DMS153 treated with DMSO at 0.1 percent for 48 hours (cell line): Measurements from ENCODE around the gene FZD8.
A peak's percentile ranks its signal among the peaks of the same experiment; 100 is the strongest.

Experiments
- DNase-seq: peaks from one replicate; lab custom pipeline; 2025; ENCODE audit not compliant: unreplicated experiment; lab: John Stamatoyannopoulos, UW

The FZD8 gene

DNA sequence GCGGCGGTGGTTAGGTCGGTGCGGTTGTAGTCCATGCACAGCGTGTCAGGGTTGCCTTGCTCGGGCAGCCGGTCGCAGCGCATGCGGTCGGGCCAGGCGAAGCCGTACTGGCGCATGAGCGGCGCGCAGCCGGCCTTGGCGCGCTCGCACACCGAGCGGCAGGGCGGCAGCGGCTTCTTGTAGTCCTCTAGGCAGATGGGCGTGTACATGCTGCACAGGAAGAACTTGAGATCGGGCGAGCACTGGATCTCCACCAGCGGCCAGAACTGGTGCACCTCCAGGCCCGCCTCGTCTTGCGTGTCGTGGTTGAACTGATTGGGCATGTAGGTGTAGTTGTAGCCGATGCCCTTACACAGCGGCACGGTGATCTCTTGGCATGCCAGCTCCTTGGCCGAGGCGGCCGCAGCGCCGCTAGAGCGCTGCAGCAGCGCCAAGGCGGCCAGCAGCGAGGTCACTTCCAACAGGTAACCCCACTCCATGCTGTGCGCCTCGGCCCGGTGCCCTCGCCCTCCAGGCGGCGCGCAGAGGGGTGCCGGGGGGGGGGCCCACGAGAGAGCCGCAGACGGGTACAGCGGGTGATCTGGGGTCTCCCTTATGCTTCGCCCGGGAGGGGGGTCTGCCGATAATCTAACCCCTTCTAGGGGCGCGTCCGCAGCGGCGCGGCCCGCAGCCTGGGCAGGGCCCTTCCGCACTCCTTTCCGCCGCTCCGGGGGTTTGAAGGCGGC lies 983 bp downstream of the FZD8 start:
- DNase-seq, result peak; percentile 17

DNA sequence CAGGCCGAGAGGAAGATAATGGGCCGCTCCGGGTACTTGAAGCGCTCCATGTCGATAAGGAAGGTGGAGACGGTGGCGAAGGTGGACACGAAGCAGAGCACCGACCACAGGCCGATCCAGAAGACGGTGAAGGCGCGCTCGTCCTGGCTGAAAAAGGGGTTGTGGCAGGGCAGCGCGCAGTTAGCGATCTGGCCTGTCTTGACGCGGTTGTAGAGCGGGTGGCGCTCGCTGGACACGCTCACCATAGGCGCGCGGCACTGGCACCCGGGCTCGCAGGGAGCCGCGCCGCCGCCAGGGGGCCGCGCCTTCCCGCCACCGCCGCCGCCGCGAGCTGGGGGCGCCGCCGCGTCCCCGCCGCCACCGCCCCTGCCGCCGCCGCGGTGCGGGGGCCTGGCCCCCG lies 1.6 kb downstream of the FZD8 start:
- DNase-seq, result no peak

DNA sequence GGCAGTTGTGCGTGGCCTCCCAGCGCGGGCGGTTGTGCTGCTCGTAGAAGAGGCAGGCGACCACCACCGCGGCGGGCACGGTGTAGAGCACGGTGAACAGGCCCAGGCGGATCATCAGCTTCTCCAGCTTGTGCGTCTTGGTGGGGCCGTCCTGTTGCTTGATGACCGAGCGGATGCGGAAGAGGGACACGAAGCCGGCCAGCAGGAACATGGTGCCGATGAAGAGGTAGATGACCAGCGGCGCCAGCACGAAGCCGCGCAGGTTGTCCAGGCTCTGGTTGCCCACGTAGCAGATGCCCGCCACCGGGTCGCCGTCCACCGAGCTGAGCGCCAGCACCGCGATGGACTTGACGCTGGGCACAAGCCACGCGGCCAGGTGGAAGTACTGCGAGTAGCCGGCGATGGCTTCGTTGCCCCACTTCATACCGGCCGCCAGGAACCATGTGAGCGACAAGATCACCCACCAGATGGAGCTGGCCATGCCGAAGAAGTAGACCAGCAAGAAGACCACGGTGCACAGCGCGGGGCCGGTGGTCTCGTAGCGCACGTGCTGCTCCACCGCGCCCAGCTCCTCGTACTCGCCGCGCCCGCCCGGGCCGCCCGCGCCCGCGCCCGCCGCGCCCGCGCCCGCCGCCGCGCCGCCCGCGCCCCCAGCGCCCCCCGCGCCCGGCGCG lies 2.2 kb downstream of the FZD8 start:
- no peak for DNase-seq

DNA sequence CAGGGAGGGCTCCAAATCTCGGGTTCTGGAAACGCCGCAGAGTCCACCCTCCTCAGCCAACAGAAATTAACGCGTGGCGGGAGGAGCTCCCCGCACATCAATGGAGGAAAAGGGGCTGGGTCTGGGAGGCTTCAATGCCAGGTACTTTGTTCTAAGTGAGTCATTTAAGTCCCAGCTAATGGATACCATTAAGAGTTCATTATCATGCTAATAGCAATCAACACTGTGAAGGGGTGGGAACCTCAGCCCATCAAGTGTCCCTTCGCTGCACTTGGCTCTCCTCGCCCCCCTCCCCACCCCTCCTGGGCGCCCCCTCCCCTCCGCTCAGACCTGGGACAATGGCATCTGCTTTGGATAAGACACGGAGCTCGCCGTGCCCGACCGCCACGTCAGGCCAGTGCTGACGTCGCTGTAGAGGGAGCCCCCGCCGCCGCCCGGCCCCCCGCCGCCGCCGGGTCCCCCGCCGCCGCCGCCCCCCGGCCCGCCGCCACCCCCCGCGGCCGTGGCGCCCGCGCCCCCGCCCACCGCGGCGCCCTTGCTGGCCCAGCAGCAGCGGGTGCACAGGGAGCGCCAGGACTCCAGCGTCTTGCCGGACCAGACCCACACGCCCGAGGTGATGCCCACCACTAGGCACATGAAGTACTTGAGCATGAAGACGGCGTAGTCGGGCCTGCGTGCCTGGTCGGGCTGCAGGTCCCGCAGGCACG lies 2.9 kb downstream of the FZD8 start:
- no peak for DNase-seq

DNA sequence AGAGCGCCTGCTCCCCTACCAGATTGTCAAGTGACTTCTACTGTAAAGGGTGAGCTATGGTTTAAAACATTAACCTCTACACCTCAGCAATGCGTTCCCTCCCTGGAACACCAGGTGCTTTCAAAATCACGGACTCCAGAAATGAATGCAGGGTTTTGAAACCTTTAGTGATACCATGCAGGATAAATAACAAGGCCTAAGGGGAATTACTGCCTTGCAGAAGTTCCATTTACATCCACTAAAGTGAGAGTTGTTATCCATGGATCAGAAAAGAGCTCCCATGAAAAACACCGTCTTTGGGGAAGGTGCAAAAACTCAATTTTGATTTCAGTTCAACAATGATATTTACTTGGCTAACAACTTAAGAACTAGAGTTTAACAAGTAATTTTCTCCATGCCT lies 4.0 kb downstream of the FZD8 start:
- DNase-seq, result no peak

DNA sequence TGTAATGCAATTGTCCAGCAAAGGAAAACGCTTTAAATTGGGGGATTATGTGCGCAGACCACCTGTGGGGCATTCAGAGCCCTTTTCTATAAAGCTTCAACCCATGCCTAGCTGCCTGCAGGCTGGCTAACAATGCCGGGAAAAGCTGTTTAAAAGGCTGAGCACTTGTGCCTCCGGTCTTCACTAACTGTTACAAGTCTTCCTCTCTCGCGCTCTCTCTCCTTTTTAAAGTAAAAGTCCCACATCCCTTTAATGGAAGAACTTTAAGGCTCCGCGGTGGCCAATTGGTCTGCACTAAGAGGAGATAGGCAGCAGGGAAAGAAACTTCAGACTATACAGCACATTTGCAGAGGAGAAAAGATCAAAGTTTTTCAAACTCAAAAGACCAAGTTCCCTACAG lies 4.6 kb downstream of the FZD8 start:
- DNase-seq, result no peak

DNA sequence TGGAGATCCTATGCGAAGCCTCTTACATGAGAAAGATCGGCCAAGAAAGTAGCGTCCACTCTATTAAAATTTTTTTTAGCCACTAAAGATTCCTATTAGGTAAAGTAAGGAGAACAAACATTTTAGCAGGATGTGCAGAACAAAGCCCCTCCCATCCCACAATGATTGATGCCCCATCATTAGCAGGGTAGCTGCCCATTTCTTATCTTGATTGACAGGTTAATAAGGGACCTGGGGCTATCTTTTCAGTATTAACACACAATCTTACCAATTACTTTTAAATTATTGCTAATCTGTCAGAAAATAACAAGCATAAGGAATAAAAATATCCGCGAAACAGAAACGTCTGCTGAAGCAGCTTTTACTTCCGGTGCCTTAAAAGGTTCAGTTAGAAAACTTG lies 5.1 kb downstream of the FZD8 start:
- DNase-seq, result no peak

DNA sequence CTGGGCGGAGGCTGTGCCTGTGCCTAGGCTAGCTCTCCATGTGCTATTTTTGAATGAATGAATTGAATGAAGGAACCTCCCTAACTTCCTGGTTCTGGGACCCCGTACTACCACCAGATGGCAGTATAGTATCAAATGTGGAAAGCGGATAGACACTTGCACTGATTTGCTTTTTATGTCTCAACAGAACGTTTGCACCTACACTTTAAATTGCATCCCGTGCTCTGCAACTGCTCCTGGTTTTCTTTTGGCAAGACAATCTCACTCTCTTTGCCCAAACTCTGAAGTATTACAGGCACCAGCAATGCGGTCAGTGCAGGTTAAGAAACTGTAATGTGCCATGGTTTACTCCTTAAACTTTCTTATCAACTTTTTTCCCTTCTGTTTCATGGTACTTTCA lies 6.5 kb downstream of the FZD8 start:
- DNase-seq, result peak; percentile 8

DNA sequence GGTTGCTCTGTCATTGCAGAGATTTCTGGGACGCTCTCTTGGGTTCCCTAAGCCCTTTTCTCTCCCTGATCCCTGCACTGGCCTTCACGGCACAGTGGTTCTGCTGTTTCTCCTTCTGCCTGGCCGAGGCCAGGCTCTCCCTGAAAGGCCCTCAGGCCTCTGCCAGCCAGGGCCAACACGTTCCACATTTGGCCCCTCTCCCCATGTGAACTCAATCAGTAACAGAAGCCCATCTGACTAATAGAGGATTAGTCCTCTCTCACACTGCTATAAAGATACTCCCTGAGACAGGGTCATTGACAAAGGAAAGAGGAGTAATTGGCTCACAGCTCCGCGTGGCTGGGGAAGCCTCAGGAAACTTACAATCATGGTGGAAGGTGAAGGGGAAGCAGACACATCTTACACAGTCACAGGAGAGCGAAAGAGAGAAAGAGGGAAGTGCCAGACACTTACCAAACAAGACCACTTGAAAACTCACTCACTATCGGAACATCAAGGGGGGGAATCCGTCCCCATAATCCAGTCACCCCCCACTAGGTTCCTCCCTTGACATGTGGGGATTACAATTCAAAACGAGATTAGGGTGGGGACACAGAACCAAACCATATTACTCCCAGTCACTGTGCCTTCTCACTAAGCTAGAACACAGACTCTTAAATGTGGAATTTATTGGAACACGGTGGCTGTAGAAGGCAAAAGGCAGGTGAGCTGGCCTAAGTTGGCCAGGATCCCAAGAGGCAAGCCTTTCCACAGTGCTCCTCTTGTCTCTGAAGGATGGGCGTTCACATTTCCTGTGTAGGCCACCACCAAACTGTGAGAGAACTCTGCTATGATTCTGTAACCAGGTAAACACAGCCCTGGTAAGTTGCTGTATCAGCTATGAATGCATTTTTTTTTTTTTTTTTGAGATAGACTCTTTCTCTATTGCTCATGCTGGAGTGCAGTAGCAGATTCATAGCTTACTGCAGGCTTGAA lies 8.8 kb downstream of the FZD8 start:
- DNase-seq, result no peak

DNA sequence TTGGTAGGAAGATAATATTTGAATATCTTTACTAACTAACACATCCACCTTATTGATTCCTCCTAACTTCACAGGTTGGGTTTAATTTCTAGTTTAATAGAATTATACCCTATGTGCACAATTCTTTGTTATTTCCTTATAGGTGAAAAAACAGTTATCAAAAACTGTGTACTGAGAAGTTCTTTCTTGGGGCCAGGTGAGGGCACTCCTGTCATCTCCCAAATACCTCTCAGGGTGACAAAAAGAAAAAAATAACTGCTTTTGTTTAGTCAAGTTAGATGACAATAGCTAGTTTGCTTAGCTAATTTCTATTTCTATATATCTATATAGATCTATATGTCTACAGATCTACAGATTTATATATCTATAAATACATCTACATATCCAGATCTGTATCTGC lies 10.1 kb downstream of the FZD8 start:
- DNase-seq, result no peak

DNA sequence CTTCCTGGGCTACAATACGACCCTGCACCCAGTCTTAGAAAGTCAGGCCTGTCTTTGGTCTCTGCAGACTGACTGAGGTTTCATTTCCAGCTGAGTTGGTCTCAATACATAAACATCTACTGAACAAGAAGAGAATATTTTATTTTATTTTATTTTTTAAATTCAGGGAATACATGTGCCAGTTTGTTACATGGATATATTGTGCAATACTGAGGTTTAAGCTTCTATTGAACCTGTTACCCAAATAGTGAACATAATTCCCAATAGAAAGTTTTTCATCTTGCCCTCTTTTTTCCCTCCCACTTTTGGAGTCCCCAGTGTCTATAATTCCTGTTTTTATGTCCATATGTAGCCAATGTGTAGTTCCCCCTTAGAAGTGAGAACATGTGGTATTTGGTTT lies 10.7 kb downstream of the FZD8 start:
- DNase-seq, result no peak

DNA sequence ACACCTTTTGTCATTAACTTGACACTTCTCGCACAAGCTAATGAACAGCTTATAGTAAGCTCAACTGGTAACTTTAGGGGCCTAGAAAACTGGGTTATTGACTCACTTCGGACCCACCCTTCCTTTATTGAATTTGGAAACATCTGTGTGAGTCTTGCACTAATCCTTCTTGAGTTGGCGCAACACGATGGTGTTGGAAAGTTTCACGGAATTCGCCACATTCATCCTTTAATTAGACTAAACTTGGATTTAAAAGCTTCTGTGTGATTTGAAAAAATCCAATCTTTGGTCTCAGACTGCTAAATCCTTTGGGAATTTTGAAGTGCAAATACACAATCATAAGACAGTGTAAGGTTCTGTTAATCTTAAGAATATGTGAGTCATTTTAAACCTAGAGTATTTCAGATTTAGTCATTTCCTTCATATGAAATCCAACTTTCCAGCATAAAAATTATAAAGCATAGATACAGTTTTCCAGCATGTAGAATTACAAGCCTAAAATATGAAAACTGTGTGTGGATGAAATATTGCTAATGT lies 15.1 kb downstream of the FZD8 start:
- no peak for DNase-seq

DNA sequence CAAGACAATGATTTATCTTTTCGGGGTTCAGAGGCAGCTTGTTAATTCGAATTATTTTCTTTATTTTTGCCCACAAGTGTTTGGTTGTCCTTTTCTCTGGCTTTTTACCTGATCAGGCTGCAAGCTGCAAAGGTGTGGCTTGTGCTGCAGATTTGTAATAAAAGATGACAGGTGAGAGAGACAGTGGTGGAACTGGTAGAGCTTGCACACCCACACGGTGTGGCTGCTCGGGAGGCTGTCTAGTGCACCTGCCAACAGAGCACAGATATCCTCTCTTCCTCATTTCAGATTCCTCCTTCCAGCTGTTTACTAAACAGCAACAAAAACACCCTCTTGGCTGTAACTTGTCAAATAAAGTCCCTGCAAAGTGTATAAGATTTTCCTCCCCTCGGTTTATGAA lies 27.8 kb downstream of the FZD8 start:
- DNase-seq, result no peak

DNA sequence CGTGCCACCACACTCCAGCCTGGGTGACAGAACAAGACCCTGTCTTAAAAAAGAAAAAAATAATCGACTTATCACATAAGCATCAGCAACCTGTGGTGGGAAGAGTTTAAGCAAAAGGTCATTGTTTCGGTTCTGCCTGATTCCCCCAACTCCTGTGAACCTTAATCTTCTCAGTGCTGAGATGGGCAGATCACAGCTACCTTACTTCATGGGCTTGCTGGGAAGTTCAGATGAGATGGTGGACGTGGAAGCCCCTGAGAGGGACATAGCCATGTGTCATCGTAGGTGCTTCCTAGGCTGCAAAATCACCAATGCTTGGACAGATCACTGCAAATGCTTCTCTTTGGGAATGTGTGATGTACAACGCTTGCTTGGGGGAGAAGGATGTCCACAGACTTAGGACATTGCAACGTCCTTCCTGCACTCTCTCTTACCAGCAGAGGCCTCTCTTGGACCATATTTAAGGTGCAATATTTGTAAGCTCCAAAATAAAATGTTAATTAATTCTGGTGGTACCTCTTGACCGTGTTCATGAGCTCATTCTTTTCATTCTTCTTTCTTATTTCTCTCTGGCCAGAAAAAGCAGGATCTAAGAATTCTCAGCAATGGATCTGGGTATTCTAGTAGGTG lies 28.4 kb downstream of the FZD8 start:
- DNase-seq, result no peak

DNA sequence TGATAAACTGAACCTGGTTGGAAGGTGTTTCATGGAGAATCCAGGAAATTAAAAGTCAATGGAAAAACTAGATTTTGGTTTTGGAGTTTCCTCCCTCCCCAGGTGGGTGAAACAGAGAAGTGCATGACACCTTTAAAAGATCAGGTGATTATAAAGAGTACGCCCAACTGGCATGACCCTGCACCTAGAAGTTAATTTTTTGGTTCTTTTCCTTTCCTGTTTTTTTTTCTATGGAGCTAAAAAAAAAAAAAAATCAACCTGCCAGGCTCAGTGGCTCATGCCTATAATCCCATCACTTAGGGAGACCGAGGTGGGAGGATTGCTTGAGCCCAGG lies 29.0 kb downstream of the FZD8 start:
- no peak for DNase-seq

DNA sequence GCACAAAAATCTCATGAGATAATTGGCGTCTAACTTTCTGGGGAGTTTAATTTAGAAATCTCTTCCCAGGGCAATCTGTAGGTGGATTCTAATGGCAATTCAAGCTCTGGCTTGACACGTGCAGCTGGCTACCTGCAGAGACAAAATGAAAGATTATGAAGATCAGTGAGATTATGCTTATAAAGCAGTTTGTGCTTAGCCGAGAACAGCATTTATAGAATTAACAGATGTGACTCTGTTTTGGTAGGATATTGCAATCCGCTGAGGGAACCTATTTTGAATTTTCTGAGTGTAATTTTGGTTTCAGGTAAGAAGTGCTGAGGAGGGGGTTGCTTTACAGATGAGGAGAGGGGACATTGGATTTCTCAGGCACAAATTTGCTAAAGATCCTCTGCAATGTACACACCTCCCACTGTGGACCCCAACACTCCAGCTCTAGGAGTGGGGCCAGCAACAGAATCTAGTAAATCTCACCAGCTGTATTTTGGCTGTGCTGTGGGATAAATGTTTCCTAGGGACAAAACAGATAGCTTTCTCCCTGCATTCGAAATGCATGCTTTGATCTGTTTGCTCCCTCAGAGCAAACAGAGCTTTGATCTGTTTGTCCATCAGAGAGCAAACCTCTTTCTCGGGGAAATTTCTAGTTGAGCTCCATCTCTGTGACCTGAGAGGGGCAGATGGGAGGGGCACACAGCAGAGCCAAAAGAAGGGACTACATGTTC lies 29.6 kb downstream of the FZD8 start:
- no peak for DNase-seq

DNA sequence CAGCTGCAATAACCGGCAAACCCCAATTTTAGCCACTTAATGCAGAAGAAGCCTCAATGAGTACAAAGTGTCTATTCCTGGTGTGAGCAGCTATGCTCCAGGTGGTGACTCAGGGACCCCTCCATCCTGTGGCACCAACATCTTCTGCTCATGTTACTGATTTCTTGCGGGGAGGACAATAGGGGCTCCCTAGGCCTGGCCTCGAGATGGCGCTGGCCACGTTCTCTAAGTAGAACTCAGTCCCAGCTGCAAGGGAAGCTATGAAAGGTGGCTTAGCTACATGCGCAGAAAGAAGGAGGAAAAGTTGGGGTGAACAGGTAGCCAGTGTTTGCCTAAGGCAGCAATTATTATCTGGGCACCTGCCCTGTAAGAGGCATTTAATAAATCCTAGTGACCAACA lies 30.3 kb downstream of the FZD8 start:
- DNase-seq, result no peak

DNA sequence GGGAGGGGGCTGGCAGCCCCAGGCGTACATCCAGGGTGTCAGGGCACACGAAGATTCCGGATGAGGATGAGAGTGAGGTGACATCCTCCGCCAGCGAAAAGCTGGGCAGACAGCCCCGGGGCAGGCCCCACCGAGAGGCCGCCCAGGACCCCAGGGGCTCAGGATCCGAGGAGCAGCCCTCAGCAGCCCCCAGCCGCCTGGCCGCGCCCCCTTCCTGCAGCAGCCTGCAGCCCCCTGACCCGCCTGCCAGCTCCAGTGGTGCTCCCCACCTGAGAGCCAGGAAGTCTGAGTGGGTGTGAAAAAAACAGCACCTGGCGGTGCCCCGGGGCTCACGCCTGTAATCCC lies 33.8 kb downstream of the FZD8 start:
- no peak for DNase-seq

DNA sequence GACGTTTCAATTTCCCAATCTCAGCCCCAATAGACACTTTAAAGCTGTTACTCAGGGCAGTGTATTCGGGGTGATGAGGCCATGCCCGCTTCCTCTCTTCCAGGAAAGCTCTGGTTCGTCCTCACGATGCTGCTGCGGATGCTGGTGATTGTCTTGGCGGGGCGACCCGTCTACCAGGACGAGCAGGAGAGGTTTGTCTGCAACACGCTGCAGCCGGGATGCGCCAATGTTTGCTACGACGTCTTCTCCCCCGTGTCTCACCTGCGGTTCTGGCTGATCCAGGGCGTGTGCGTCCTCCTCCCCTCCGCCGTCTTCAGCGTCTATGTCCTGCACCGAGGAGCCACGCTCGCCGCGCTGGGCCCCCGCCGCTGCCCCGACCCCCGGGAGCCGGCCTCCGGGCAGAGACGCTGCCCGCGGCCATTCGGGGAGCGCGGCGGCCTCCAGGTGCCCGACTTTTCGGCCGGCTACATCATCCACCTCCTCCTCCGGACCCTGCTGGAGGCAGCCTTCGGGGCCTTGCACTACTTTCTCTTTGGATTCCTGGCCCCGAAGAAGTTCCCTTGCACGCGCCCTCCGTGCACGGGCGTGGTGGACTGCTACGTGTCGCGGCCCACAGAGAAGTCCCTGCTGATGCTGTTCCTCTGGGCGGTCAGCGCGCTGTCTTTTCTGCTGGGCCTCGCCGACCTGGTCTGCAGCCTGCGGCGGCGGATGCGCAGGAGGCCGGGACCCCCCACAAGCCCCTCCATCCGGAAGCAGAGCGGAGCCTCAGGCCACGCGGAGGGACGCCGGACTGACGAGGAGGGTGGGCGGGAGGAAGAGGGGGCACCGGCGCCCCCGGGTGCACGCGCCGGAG lies 34.4 kb downstream of the FZD8 start:
- no peak for DNase-seq
